AG08396 (cell line): ENCODE data around the gene TOP3B.

Source experiments
- DNase-seq: peaks from one replicate; pipeline ENCODE4 v3.0.0; 2012; ENCODE audit warnings: low spot score, mixed read lengths

Gene TOP3B

GRCh38 chr22:22013559-22014284, 31.1 kb upstream of the TOP3B start:
- DNase-seq: no peak

DNA sequence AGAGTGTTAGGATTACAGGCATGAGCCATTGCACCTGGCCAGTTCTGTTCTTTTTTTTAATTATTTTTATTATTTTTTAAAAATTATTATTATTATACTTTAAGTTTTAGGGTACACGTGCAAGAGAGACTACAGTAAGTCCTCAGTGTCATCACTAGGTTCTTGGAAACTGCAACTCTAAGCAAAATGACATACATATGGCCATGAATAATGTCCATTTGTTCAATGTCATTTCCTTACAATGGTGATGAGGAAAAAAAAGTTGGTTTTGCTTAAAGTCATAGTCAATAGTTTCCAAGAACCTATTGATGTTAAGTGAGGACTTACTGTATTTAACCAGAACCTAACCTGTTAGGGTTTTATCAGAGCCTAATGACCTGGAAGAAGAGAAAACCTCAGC, 29.4 kb upstream of the TOP3B start:
- DNase-seq: no peak

DNA sequence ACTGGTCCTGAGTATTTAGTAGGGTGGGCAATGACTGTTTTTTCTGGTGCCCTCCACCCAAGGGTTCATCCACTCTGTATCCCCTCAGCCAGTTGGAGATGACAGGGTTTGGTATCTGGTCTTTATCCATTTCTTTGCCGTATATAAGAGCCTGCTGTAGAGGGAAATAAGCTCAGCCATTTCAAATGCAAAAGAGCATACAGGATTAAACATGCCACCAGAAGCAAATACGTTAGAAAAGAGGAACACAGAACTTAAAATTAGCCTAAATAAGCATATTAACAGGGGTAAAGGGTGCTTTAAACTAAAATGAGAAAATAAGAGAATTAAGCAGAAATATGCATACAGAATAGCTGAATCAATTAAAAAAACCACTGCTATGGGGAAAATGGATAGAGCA, 27.8 kb upstream of the TOP3B start:
- DNase-seq: no peak

- DNase-seq: no peak
These were observed 27.1 kb upstream of the TOP3B start for GRCh38 chr22:22009661-22010060.

DNA sequence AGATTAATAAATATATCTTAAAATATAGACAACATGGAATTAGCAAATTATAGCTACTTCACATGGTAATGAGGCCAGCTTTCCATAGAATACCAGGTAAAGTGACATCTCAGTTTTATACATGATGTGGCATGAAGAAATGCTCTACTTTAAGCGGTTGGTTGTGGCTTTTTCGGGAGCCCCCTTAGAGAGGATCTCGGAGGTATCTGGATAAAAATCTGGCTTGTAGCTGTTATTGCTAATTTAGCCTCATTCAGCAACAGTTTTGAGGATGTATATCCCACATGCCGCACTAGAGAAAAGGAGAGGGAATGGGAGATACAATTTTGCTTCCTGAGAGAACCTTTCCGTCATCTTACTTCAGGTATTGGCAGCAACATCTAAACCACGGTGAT, 24.0 kb upstream of the TOP3B start:
- no peak for DNase-seq

GRCh38 chr22:22005945-22006595, 23.5 kb upstream of the TOP3B start:
- no peak for DNase-seq

DNA sequence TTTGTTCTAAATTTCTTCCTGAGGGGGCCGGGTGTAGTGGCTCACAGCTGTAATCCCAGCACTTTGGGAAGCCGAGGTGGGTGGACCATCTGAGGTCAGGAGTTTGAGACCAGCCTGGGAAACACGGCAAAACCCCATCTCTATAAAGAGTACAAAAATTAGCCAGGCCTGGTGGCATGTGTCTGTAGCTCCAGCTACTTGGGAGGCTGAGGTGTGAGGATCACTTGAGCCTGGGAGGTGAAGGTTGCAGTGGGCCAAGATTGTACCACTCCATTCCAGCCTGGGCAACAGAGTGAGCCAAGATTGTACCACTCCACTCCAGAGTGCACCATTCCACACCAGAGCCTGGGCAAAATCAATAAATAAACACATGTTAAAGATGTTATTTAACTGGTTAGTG, 20.6 kb upstream of the TOP3B start:
- DNase-seq: no peak

GRCh38 chr22:22002526-22003055, 20.0 kb upstream of the TOP3B start:
- DNase-seq: no peak

DNA sequence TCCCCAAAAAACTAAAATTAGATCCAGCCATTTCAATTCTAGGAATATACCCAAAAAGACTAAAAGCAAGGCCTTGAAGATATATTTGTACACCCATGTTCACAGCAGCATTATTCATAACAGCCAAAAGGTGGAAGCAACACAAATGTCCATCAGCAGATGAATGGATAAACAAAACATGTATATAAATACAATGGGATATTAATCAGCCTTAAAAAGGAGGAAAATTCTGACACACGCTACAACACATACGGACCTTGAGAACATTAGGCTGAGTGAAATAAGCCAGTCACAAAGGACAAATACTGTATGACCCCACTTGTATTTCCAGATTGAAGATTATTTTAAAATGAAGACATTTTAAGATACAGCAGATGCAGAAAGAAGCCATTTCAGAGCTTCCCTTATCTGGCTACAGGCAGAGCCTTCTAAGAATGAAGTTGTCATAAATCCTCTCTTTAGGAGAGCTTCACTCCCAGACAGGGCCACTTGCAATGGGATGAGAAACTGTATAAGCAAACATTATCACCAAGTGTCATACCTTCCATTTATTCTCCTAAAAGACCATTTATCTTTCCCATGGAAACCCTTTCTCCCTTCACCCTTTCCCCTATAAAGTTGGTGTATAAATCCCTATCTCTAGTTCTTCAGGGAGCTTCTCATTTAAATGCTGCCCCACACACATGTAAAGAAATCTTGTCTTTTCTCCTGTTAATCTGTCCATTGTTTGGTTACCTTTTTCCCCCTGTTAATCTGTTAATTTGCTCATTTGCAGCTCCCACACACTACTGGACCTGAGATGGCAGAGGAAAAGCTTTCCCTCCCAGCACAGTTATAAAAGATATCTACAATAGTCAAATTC, 19.3 kb upstream of the TOP3B start:
- no peak for DNase-seq

DNA sequence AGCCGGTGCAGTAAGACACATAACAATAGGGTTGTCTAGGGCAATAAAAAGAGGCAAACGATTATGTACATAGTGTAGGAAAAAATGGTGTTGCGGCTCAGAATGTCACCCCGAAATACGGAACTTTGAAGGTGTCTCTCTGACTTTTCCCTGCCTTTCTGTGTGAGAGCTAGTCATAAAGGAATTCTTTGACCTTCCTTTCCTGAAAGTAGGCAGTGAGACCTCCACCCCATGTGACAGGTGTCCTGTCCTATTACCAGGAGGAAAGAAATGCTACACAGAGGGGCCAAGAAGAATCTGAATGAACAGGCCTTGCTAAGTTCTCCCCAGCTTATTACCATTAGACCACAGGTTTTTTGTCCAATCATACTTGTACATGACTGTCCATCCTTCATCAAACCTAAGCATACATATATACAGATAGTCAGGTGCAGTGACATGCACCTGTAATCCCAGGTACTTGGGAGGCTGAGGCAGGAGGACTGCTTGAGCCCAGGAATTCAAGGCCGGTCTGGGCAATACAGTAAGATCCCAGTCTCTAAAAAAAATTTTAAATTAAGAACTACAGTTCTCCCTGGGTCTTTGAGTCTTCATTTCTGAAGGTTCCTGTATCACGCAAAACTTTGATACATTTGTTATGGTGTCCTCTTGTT, 16.1 kb upstream of the TOP3B start:
- DNase-seq: no peak

- DNase-seq: no peak
These were observed 13.7 kb upstream of the TOP3B start for GRCh38 chr22:21996175-21996720.

- no peak for DNase-seq
These were observed 13.1 kb upstream of the TOP3B start for GRCh38 chr22:21995660-21996059.

- no peak for DNase-seq
These were observed 12.4 kb upstream of the TOP3B start for GRCh38 chr22:21994881-21995444.

DNA sequence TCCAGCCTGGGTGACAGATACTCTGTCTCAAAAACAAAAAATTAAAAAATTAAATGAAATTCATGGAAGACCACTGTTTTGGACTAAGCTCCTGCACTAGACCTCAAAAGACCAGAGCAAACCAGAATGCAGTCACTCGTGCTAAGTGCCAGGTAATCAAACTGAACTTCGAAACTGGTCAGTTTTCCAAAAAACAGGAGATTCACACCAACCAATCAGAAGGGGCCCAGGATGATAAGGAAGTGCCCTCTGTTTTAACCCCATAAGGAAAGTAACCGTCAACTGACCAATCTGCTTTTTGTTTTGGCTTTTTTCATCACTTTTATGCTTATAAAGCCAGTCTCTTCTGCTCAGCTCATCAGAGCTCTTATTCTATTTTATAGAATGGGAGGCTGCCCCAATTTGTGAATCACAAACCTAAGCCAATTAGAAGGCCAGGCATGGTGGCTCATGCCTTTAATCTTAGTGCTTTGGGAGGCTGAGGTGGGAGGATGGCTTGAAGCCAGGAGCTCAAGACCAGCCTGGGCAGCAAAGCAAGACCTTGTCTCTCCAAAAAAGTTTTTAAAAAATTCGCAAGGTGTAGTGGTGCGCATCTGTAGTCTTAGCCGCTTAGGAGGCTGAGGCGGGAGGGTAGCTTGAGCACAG, 10.1 kb upstream of the TOP3B start:
- DNase-seq: no peak

- no peak for DNase-seq
These were observed 9.2 kb upstream of the TOP3B start for GRCh38 chr22:21991774-21992173.

- no peak for DNase-seq
These were observed 8.7 kb upstream of the TOP3B start for GRCh38 chr22:21991304-21991596.

- peak; percentile 3 for DNase-seq
These were observed 8.1 kb upstream of the TOP3B start for GRCh38 chr22:21990445-21991303.

GRCh38 chr22:21989049-21989448, 6.5 kb upstream of the TOP3B start:
- DNase-seq: no peak

DNA sequence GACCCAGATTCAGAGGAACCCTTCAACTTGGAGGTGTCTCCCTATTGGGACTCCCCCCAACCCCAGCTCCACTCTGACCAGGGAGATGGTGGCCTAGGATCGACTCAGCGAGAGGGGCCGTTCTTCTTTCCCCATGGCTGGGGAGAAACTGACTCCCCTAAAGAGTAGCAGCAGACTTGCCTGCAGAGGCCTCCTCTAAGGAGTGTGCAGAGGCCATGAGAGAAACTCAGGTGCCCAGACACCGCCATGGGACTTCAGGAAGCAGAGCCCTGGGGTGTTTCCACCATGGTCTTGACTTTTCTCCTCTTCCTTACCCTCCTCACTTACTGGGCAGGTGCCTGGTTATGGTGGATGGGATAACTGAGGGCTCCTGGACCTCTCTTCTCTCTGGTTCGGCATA, 2.6 kb upstream of the TOP3B start:
- DNase-seq: no peak

DNA sequence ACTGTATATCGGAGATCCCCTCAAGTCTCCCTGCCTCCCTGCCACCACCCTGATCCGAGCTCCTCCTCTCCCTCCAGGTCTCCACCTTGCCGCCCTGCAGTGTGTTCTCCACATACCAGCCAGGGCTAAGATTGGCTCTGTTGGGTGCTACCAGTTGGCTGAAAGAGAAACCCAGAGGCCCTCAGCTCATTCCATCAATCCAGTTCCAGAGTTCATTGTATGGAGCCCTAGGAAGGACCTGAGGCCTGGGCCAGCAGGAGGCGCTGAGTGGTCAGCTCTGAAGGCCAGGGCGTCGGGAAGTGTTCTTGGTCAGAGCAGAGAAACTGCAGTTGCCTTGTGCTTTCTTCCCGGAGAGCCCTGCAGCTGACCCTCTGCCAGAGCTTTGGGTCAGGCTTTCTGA, 2.2 kb upstream of the TOP3B start:
- peak; percentile 54 for DNase-seq
